GM18867 (cell line): ENCODE results near the gene CCDC167.
A peak's percentile ranks its signal among the peaks of the same experiment; 100 is the strongest.

ENCODE experiments used
- ATAC-seq: cut with Tn5 transposase; IDR thresholded peaks from one replicate; pipeline ENCODE4 v1.9.1; 2021; ENCODE audit warnings: mild to moderate bottlenecking, moderate library complexity; ENCODE audit not compliant: unreplicated experiment

Gene CCDC167

GRCh38 chr6:37490536-37491170, 9.0 kb downstream of the CCDC167 start:
- ATAC-seq = no peak

GRCh38 chr6:37489697-37490336, 9.9 kb downstream of the CCDC167 start:
- no peak for ATAC-seq

DNA sequence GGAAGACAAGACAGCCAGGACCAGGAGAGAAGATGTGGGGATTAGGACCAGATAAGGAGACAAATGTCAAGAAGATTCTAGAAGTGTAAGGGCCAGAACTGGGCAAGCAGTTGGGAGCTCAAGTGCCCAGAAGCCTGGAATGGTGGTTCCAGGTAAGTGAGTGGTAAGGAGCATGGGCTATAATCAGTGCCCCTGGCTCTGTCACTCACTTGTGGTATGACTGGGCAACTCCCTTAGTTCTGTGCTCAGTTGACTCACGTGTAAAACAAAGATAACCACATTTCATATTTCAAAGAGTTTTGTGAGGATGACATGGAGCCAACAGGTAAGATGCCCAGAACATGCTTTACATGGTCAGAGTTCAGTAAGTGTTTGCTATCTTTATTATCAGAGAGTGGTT, 11.2 kb downstream of the CCDC167 start:
- no peak for ATAC-seq

DNA sequence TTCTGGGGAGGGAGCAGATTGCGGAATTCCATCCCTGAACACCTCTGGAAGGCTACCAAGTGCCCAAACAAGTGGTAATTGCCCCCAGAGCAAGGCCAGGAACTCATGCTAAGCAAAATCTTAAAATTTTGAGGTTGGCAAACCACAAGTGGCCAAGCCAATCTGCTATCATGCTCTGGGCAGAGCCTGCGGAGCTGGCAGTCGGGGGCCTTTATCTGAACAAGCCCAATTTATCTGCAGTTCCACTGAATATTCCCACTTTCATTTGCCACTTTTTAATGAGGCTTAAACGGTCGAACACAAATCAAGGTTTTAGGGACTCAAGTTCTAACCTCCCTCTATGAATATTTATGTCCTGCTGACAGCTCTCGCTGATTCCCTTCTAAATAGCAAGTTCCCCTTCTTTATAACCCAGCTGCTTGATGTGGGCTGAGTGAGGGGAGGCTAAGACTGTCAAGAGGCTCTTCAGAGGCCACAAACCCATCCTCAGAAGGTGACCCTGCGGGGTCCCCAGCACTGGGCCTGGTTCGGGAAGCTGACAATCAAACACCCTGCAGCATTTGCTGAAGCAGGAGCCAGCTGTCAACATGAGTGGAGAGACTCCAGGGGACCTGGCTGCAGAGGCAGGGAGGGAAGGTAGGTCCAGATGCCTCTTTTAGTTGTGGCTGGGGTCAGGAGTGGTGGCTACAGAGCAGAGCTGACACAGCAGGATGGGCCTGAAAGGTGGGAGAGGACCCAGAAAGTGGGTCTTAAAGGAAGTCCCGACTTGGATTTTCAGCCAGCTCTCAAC, 11.9 kb downstream of the CCDC167 start:
- no peak for ATAC-seq

- ATAC-seq = no peak
Measured at GRCh38 chr6:37486121-37486839, 13.4 kb downstream of the CCDC167 start.

DNA sequence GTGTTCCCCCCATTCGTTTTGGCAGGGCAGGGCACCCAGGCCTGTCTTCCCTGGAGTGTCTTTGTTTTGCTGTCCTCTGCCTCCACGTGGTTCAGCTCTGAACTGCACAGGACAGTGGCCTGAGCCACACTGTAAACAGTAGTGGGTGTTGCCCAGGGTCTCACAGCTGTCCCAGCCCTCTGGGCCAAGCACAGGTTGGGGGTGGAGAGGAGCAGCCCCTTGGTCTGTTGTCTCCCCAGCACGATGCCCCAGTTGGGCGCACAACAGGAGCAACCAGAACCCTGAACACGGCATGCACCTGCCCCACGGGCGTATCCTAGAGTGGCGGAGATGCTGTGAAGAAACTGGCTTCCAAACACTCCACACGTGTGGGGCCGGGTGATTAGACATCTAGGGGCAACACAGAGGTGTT, 14.4 kb downstream of the CCDC167 start:
- ATAC-seq = no peak

GRCh38 chr6:37484786-37485170, 14.9 kb downstream of the CCDC167 start:
- no peak for ATAC-seq

DNA sequence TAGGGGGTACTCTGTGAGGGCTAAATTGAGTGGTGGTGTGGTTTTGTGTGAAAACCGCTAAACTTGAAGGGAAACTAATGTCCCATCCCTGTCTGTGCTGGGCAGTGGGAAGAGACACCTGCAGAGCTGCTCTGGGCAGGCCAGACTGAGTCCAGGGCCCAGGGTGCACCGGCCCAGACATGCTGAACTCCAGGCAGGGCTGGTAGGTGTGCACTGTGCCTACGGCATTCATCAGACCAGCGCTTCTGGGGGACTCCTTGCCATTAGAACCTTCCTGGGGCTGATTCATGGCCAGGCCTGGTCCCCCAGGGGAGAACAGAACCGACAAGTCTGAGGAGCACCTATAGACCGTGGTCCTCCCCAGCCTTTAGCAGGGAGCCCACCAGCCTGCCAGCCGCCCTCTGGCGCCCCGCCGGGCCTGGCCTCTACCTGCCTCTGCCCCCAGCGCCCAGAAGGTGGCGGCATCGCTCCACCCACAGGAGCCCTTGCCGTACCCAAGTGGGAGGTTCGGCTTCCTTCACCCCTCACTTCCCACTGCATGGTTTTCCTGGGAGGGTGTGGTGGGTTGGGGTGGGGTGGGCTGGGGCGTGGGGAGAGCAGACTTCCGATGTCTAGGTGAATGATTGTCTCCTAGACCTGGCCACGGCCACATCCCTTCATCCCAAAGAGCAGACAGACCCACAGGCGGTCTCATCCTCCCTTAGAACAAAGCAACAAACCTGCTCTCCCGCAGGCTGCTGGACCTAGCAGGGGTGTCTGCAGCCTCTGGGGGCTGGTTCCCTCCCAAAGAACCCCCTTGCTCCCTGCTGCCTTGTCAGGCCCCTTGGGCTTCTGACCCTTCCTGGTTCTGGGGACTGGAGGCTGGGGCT, 15.5 kb downstream of the CCDC167 start:
- peak; percentile 47 for ATAC-seq

GRCh38 chr6:37483252-37483901, 16.3 kb downstream of the CCDC167 start:
- ATAC-seq = no peak

GRCh38 chr6:37482606-37483251, 17.0 kb downstream of the CCDC167 start:
- ATAC-seq = no peak

DNA sequence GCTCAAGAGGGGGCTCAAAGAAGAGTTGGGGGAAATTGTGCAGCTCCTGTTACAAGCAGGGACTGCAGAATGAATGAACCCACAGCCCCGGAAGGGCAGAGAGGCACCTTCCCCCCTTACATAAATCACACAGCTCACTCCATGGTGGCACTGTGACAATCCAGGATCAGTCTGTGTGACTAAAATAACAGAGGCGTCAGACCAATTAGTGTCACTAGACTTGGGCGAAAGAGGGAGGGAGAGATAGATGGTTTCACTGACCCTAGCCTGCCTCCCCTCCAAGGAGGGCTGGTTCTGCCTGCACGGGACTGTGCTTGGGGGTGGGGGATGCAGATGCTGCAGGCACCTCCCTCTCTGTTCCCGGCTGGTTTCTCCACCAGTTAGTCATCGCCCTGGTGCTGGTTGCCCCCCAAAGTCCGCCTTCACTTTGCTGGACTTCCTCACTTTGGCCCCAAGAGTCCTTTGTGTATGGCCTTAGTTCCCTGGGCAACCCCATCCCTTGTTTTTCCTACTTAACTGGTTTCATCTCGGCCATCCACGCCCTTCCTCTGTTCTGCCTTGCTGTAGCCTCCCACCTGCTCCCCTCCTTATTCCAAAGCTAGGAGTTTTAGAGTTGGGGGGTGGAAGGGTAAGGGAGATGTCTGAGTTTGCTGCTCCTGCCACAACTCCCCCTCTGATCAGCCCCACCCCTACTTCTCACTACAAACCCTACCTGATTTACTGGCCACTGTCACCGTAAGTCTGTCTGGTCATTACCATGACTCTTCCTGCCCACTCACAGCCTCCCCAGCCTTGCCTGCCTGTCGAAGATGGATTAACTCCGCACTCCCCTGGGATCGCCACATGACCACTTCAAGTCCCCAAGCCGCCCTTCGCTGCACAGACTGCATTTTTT, 17.7 kb downstream of the CCDC167 start:
- no peak for ATAC-seq

DNA sequence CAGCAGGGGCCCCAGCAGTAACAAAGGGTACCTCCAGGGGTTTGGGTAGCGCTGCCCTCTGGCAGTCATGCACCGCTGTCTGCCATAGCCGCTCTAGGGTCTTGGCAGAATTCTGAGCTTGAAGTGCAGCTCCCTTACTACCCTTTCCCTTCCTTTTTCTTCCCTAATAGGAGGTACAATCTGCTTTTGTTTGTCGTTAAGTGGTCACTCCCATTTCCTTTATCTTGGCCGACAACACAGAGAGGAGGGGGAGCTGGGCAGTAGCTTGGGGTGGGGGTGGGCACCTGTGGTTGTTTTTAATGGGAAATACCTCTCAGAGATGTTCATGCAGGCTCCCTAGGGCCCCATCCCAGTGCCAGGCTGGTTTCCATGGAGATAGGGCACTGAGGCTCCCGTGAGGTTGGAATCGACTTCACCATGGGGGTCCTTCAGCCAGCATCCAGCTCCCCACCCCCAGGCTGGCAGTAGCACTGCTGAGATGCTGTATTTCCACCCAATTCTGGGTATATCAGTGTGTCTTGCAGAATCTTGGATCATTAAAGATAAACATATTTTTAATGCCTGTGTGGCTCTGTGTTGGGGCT, 18.6 kb downstream of the CCDC167 start:
- ATAC-seq = no peak

DNA sequence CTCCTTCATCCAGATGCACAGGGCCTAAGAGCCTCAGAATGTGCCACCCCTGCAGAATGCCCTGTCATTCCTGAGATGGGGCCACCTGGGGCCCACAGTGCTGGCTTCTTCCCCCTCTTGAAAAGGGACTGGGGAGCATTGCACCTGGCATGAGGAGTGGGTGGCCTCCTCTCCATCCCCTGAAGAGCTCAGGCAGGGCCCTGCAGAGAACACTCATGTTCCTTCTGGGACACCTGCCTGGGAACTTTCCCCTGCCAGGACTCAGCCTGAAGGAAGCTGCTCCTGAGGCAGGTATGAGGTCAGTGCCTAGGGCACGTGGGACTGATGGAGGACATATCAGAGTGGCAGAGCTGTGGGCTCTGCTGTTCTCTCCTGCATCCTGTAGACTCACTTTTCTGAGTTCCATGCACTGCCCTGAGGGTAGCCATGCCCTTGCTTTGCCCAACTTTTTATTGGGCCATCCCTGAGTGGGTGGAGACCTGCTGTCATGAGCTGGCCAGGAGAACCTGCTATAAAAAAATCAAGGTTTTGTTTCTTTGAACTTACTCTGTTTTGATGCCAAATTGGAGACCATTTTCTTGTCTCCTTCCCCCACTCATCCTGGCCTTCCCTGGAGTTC, 19.5 kb downstream of the CCDC167 start:
- ATAC-seq = no peak

DNA sequence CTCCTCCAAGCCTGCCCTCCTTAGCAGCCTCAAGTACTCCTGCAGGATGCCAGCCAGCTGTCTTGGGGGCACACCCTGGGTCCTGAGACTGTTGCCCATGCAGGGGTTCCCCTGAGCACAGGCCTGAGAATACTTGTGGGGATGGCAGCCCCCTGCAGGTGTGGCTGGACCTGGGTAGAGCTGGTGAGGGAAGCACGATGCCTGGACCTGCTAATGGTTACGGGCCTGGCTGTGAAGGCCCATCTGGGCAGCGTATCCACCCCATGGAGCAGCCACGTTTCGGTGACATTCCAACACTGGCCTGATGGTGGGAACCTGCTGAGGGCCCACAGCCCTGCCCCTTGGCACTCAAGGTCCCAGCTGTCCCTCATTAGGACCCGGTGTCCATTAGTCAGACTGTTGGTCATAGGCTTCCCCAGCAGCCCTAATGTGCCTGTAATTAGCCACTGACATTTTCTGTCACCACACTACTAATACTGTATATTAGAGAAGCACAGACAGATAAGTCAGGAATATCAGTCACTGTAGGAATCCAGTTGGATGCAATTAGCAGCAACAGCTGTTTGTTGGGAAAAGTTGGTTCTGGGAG, 20.3 kb downstream of the CCDC167 start:
- no peak for ATAC-seq

- ATAC-seq = no peak
Measured at GRCh38 chr6:37478827-37479226, 20.9 kb downstream of the CCDC167 start.

DNA sequence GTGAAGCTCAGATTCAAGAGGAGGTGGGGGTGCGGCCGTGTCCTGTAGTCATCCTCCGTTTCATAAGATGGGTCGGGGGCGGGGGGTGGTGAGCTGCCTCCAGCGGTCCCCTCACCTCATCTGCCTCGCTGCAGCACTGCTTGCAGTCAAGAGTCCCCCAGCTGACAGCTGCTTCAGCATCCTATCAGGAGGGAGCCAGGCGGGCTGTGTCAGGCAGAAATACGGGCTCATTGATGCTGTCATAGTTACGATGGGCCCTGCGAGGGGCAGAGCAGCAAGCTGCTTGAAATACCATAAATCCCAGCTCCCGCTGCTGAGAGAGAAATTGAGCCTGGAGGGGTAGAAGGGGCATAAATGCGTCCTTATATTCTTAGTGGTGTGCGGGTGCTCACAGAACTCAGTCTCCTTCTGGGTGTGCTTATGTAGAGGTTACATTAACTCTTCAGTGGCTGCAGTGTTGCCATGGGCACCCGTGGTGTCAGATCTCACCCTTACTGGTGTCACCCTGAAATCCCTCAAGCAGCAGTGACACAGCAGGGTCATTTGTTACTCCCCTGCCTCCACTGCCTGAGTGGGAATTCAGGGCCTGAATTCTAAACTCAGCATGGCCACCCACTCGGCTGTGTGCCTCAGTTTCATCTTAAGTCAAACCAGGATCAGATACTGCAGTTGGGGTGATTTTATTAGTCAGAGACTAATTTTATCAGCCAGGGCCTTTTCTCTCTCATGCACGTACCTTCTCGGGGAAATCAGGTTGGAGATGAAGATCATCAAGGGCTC, 21.8 kb downstream of the CCDC167 start:
- no peak for ATAC-seq

DNA sequence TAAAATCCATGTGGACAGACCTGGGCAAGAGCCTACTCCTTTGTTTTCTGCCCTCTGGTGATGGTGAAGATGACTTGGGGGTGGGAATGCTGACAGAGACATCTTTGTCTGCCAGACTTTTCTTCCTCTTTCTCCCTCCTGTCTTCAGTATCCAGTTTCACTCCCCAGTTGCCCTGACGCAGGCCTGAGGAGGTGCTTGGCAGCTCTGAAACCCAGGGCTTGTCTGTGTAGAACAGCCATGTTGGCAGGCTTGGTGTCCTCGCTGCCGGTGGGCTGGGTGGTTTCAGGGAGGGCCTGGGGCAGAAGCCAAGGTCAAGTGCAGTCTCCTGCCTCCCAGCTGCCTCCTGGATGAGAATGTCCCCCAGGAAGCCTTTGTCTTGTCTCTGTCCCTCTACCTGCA, 22.5 kb downstream of the CCDC167 start:
- no peak for ATAC-seq
